ENCODE results near the gene CD9.
"Not testable (repeated sequence)": the region's sequence is repeated elsewhere in the genome, so short reads cannot be mapped to it uniquely, and the experiment has no call there.

The CD9 gene

DNA sequence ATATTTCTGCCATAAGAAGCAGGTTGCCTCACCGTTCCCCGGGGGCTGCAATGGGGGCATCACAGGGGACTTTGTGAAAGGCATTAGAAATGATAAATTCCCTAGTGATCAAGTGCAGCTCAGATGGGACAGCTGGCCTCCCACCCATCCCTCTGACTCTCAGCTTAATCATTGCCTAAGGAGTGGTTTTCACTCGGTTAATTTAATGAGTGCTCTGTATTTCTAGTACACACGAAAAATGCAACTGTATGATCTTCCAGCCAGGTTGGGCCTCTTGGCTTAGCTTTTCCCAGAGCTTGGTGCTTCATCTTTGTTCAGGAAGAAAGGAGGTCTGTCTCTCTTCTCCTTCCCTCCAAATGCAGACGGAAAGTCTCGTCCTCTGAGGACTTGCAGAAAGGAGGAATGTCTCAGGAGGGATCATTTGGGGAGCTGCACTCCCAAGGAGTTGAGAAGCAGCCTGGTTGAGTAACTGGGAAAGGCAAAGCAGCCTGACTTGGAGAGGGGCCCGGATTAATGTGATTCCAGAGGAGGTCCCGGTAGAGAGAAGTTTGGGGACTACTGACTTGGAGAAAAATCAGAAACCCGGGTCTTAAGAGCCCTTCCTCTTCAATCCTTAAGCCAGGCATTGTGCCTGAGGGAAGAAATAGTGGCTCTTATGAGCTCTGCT lies 7.2 kb downstream of the CD9 start:
- no peak overlapping the region for H3K14ac ChIP-seq (ENCODE audit: low read length)
- H2AFZ ChIP-seq (ENCODE audit: low read length): peak overlapping the region; percentile 41
- no peak overlapping the region for H2AK5ac ChIP-seq (ENCODE audit: low read depth, low read length)
- H2BK12ac ChIP-seq (ENCODE audit: low read length): no peak overlapping the region
- H4K91ac ChIP-seq (ENCODE audit: low read depth, low read length, poor library complexity): no peak overlapping the region
- no peaks in the 10 kb centered on the region for H3K36me3 ChIP-seq (replicated peaks in 1 of 2; ENCODE audit: control insufficient read depth in 2 of 2, insufficient read depth in 2 of 2, low read length in 2 of 2)
- no peak overlapping the region for H3K23ac ChIP-seq (ENCODE audit: low read depth, low read length, poor library complexity)
- H3K27ac ChIP-seq (replicated peaks; ENCODE audit: low read length): no peak overlapping the region
- no peak overlapping the region for H2BK15ac ChIP-seq (ENCODE audit: low read length)
- WGBS, 2 donors (ENCODE audit: extremely low coverage in 2 of 2, insufficient read length in 2 of 2, insufficient replicate concordance in 1 of 2): no CpG with 5 or more reads among the region's 9 CpGs
- H4K8ac ChIP-seq (ENCODE audit: low read depth, low read length): no peak overlapping the region
- peaks cover under 1 to 14% (median 8%) of the 10 kb centered on the region in 3 experiments for H3K27me3 ChIP-seq (ENCODE audit: control insufficient read depth in 3 of 3, insufficient read depth in 3 of 3, low read depth in 1 of 3, low read length in 3 of 3)
- H3K4ac ChIP-seq (ENCODE audit: low read length): no peak overlapping the region
- no peak overlapping the region for H3K4me3 ChIP-seq (ENCODE audit: low read length in 2 of 2)
- no peaks in the 10 kb centered on the region for H3K9me3 ChIP-seq (replicated peaks in 1 of 2; ENCODE audit: control insufficient read depth in 2 of 2, insufficient read depth in 1 of 2, low read depth in 1 of 2, low read length in 2 of 2)
- no peak overlapping the region for H3K9ac ChIP-seq (ENCODE audit: low read depth, low read length, poor library complexity)
- no peak overlapping the region for H3K18ac ChIP-seq (ENCODE audit: low read length)
- no peak overlapping the region for H2BK120ac ChIP-seq (ENCODE audit: low read depth, low read length)
- H3K4me2 ChIP-seq (ENCODE audit: insufficient read depth, low read length, poor library complexity, severe bottlenecking): no peak overlapping the region
- H3K4me1 ChIP-seq (ENCODE audit: control insufficient read depth in 2 of 2, insufficient read depth in 1 of 2, low read depth in 1 of 2, low read length in 2 of 2): peaks cover 8 to 25% of the 10 kb centered on the region in 2 donors
- H3K79me1 ChIP-seq (ENCODE audit: low read depth, low read length): no peaks in the 10 kb centered on the region
- H2BK5ac ChIP-seq (ENCODE audit: low read length): no peak overlapping the region
- DNase-seq (ENCODE audit: low spot score): no peak

- Histone ChIP-seq H3K23ac (ENCODE audit: low read depth, low read length, poor library complexity) (no peak overlapping the region), H3K4me1 (ENCODE audit: control insufficient read depth in 2 of 2, insufficient read depth in 1 of 2, low read depth in 1 of 2, low read length in 2 of 2) (peaks cover 8 to 24% of the 10 kb centered on the region in 2 donors), H2BK15ac (ENCODE audit: low read length) (no peak overlapping the region), H3K9ac (ENCODE audit: low read depth, low read length, poor library complexity) (no peak overlapping the region), H3K4me3 (ENCODE audit: low read length in 2 of 2) (no peak overlapping the region), H3K4ac (ENCODE audit: low read length) (no peak overlapping the region), H2AFZ (ENCODE audit: low read length) (no peak overlapping the region), H3K9me3 (replicated peaks in 1 of 2; ENCODE audit: control insufficient read depth in 2 of 2, insufficient read depth in 1 of 2, low read depth in 1 of 2, low read length in 2 of 2) (no peaks in the 10 kb centered on the region), H3K4me2 (ENCODE audit: insufficient read depth, low read length, poor library complexity, severe bottlenecking) (no peak overlapping the region), H3K18ac (ENCODE audit: low read length) (no peak overlapping the region), H3K27ac (replicated peaks; ENCODE audit: low read length) (no peak overlapping the region), H3K79me1 (ENCODE audit: low read depth, low read length) (no peaks in the 10 kb centered on the region), H2BK120ac (ENCODE audit: low read depth, low read length) (no peak overlapping the region), H3K27me3 (ENCODE audit: control insufficient read depth in 3 of 3, insufficient read depth in 3 of 3, low read depth in 1 of 3, low read length in 3 of 3) (peaks cover 0 to 7% (median 1%) of the 10 kb centered on the region in 3 experiments), H3K14ac (ENCODE audit: low read length) (no peak overlapping the region), H4K8ac (ENCODE audit: low read depth, low read length) (no peak overlapping the region), H2BK5ac (ENCODE audit: low read length) (no peak overlapping the region), H3K36me3 (replicated peaks in 1 of 2; ENCODE audit: control insufficient read depth in 2 of 2, insufficient read depth in 2 of 2, low read length in 2 of 2) (no peaks in the 10 kb centered on the region), H4K91ac (ENCODE audit: low read depth, low read length, poor library complexity) (no peak overlapping the region), H2BK12ac (ENCODE audit: low read length) (no peak overlapping the region), H2AK5ac (ENCODE audit: low read depth, low read length) (no peak overlapping the region)
- WGBS, 2 donors (ENCODE audit: extremely low coverage in 2 of 2, insufficient read length in 2 of 2, insufficient replicate concordance in 1 of 2): no CpG with 5 or more reads among the region's 6 CpGs
- no peak for DNase-seq (ENCODE audit: low spot score)
Observed at GRCh38 chr12:6208130-6208529, 7.9 kb downstream of the CD9 start.

- H3K4me3 ChIP-seq (ENCODE audit: low read length in 2 of 2); H3K14ac ChIP-seq (ENCODE audit: low read length); DNase-seq (ENCODE audit: low spot score); H3K36me3 ChIP-seq (replicated peaks in 1 of 2; ENCODE audit: control insufficient read depth in 2 of 2, insufficient read depth in 2 of 2, low read length in 2 of 2); H2AFZ ChIP-seq (ENCODE audit: low read length); H2BK12ac ChIP-seq (ENCODE audit: low read length); H4K91ac ChIP-seq (ENCODE audit: low read depth, low read length, poor library complexity); H3K27ac ChIP-seq (replicated peaks; ENCODE audit: low read length); H4K8ac ChIP-seq (ENCODE audit: low read depth, low read length); H2AK5ac ChIP-seq (ENCODE audit: low read depth, low read length); H3K79me1 ChIP-seq (ENCODE audit: low read depth, low read length); H2BK5ac ChIP-seq (ENCODE audit: low read length); H2BK15ac ChIP-seq (ENCODE audit: low read length); H3K27me3 ChIP-seq (ENCODE audit: control insufficient read depth in 3 of 3, insufficient read depth in 3 of 3, low read depth in 1 of 3, low read length in 3 of 3); H3K9ac ChIP-seq (ENCODE audit: low read depth, low read length, poor library complexity); H3K4ac ChIP-seq (ENCODE audit: low read length); H2BK120ac ChIP-seq (ENCODE audit: low read depth, low read length); H3K9me3 ChIP-seq (replicated peaks in 1 of 2; ENCODE audit: control insufficient read depth in 2 of 2, insufficient read depth in 1 of 2, low read depth in 1 of 2, low read length in 2 of 2); H3K4me2 ChIP-seq (ENCODE audit: insufficient read depth, low read length, poor library complexity, severe bottlenecking); H3K18ac ChIP-seq (ENCODE audit: low read length); H3K23ac ChIP-seq (ENCODE audit: low read depth, low read length, poor library complexity): not testable (repeated sequence)
- peaks cover 8 to 23% of the 10 kb centered on the region in 2 donors for H3K4me1 ChIP-seq (ENCODE audit: control insufficient read depth in 2 of 2, insufficient read depth in 1 of 2, low read depth in 1 of 2, low read length in 2 of 2)
- whole genome bisulfite sequencing, 2 donors (ENCODE audit: extremely low coverage in 2 of 2, insufficient read length in 2 of 2, insufficient replicate concordance in 1 of 2): no CpG with 5 or more reads among the region's 4 CpGs
Observed at GRCh38 chr12:6209428-6209827, 9.2 kb downstream of the CD9 start.

- no peaks in the 10 kb centered on the region for H3K79me1 ChIP-seq (ENCODE audit: low read depth, low read length)
- no peak for DNase-seq (ENCODE audit: low spot score)
- no peak overlapping the region for H3K14ac ChIP-seq (ENCODE audit: low read length)
- no peak overlapping the region for H3K4ac ChIP-seq (ENCODE audit: low read length)
- H4K91ac ChIP-seq (ENCODE audit: low read depth, low read length, poor library complexity): no peak overlapping the region
- H2AK5ac ChIP-seq (ENCODE audit: low read depth, low read length): no peak overlapping the region
- H2AFZ ChIP-seq (ENCODE audit: low read length): peak overlapping the region; percentile 18
- H4K8ac ChIP-seq (ENCODE audit: low read depth, low read length): no peak overlapping the region
- H3K27ac ChIP-seq (replicated peaks; ENCODE audit: low read length): no peak overlapping the region
- no peak overlapping the region for H3K4me2 ChIP-seq (ENCODE audit: insufficient read depth, low read length, poor library complexity, severe bottlenecking)
- no peak overlapping the region for H2BK12ac ChIP-seq (ENCODE audit: low read length)
- no peak overlapping the region for H3K9ac ChIP-seq (ENCODE audit: low read depth, low read length, poor library complexity)
- no CpG with 5 or more reads among the region's 14 CpGs for WGBS, 2 donors (ENCODE audit: extremely low coverage in 2 of 2, insufficient read length in 2 of 2, insufficient replicate concordance in 1 of 2)
- H3K4me3 ChIP-seq (ENCODE audit: low read length in 2 of 2): no peak overlapping the region
- peaks cover 10 to 28% of the 10 kb centered on the region in 2 donors for H3K4me1 ChIP-seq (ENCODE audit: control insufficient read depth in 2 of 2, insufficient read depth in 1 of 2, low read depth in 1 of 2, low read length in 2 of 2)
- H2BK120ac ChIP-seq (ENCODE audit: low read depth, low read length): no peak overlapping the region
- no peak overlapping the region for H2BK5ac ChIP-seq (ENCODE audit: low read length)
- H3K9me3 ChIP-seq (replicated peaks in 1 of 2; ENCODE audit: control insufficient read depth in 2 of 2, insufficient read depth in 1 of 2, low read depth in 1 of 2, low read length in 2 of 2): no peaks in the 10 kb centered on the region
- H3K18ac ChIP-seq (ENCODE audit: low read length): peak overlapping the region; percentile 9
- no peaks in the 10 kb centered on the region for H3K36me3 ChIP-seq (replicated peaks in 1 of 2; ENCODE audit: control insufficient read depth in 2 of 2, insufficient read depth in 2 of 2, low read length in 2 of 2)
- H3K27me3 ChIP-seq (ENCODE audit: control insufficient read depth in 3 of 3, insufficient read depth in 3 of 3, low read depth in 1 of 3, low read length in 3 of 3): no peaks in the 10 kb centered on the region
- no peak overlapping the region for H3K23ac ChIP-seq (ENCODE audit: low read depth, low read length, poor library complexity)
- H2BK15ac ChIP-seq (ENCODE audit: low read length): no peak overlapping the region
Observed at GRCh38 chr12:6211421-6211869, 11.2 kb downstream of the CD9 start.

All from neuronal stem cell (in vitro differentiated cells).